HepG2 (cell line): ENCODE results near the gene RARA. TPM values are rescaled to one million over a fixed set of nuclear protein-coding genes. Genes with fewer than 3 reads are reported as not detected.

ENCODE experiments used
- ATF5 ChIP-seq: sonication (generic); formaldehyde crosslinking; IDR thresholded peaks from 2 replicates; pipeline ENCODE4 v1.4.0; 2020; ENCODE audit warnings: mild to moderate bottlenecking, low read depth, missing genetic modification reagents
- FLYWCH1 ChIP-seq: sonication (generic); formaldehyde crosslinking; IDR thresholded peaks from 2 replicates; pipeline ENCODE4 v1.8.1; 2023; ENCODE audit warnings: mild to moderate bottlenecking, missing genetic modification reagents
- FOXK2 ChIP-seq: fragments of 450-650 bp; IDR thresholded peaks from 2 replicates; pipeline ENCODE4 v1.6.1; 2016
- HDAC2 ChIP-seq: sonication (generic); formaldehyde crosslinking; IDR thresholded peaks from 2 replicates; pipeline ENCODE4 v1.4.0; 2020; ENCODE audit warnings: missing genetic modification reagents
- HNRNPH1 ChIP-seq: fragments of 200-400 bp; formaldehyde crosslinking; optimal IDR thresholded peaks from 2 replicates; pipeline ENCODE3; 2017; ENCODE audit warnings: mild to moderate bottlenecking, low read depth, low read length
- JUNB ChIP-seq: sonication (generic); formaldehyde crosslinking; IDR thresholded peaks from 2 replicates; pipeline ENCODE4 v1.8.0; 2022; ENCODE audit warnings: missing genetic modification reagents, mild to moderate bottlenecking, borderline replicate concordance
- MAFF ChIP-seq: IDR thresholded peaks from 2 replicates; pipeline ENCODE4 v1.6.1; 2011; ENCODE audit warnings: low read depth, low read length, improper control_type of control experiment
- MED13 ChIP-seq: sonication (generic); formaldehyde crosslinking; IDR thresholded peaks from 2 replicates; pipeline ENCODE4 v1.5.0; 2020; ENCODE audit warnings: missing genetic modification reagents
- PPARG ChIP-seq: conservative IDR thresholded peaks from 2 replicates; pipeline ENCODE4 v1.6.1; 2016; ENCODE audit warnings: missing biosample characterization, missing genetic modification reagents
- PRDM10 ChIP-seq: sonication (generic); formaldehyde crosslinking; IDR thresholded peaks from 2 replicates; pipeline ENCODE4 v1.4.0; 2020; ENCODE audit warnings: low read depth, missing genetic modification reagents
- SSRP1 ChIP-seq: IDR thresholded peaks from 2 replicates; pipeline ENCODE4 v1.6.1; 2016; ENCODE audit warnings: control low read depth
- STAT5B ChIP-seq: sonication (generic); formaldehyde crosslinking; IDR thresholded peaks from 2 replicates; pipeline ENCODE4 v1.4.0; 2020; ENCODE audit warnings: missing genetic modification reagents
- TARDBP ChIP-seq: sonication (generic); formaldehyde crosslinking; IDR thresholded peaks from 2 replicates; pipeline ENCODE4 v1.8.0; 2022; ENCODE audit warnings: mild to moderate bottlenecking, missing genetic modification reagents
- ZBTB21 ChIP-seq: sonication (generic); formaldehyde crosslinking; IDR thresholded peaks from 2 replicates; pipeline ENCODE4 v1.4.0; 2020; ENCODE audit warnings: missing genetic modification reagents
- ZFP90 ChIP-seq: sonication (generic); formaldehyde crosslinking; IDR thresholded peaks from 2 replicates; pipeline ENCODE4 v1.8.0; 2022; ENCODE audit warnings: missing genetic modification reagents, mild to moderate bottlenecking, inconsistent platforms, borderline replicate concordance
- ZNF142 ChIP-seq: sonication (generic); formaldehyde crosslinking; IDR thresholded peaks from 2 replicates; pipeline ENCODE4 v1.4.0; 2020; ENCODE audit warnings: missing genetic modification reagents
- ZNF263 ChIP-seq: sonication (generic); formaldehyde crosslinking; IDR thresholded peaks from 2 replicates; pipeline ENCODE4 v1.4.0; 2020; ENCODE audit warnings: missing genetic modification reagents
- ZNF431 ChIP-seq: sonication (generic); formaldehyde crosslinking; IDR thresholded peaks from 2 replicates; pipeline ENCODE4 v1.9.0; 2022; ENCODE audit warnings: missing genetic modification reagents, low read depth, mild to moderate bottlenecking, borderline replicate concordance
- ZNF607 ChIP-seq: sonication (generic); formaldehyde crosslinking; IDR thresholded peaks from 2 replicates; pipeline ENCODE4 v1.5.1; 2020; ENCODE audit warnings: missing genetic modification reagents, mild to moderate bottlenecking, borderline replicate concordance
- ZSCAN21 ChIP-seq: sonication (generic); formaldehyde crosslinking; IDR thresholded peaks from 2 replicates; pipeline ENCODE4 v1.8.0; 2022; ENCODE audit warnings: mild to moderate bottlenecking, missing genetic modification reagents, moderate library complexity, borderline replicate concordance
- polyA plus RNA-seq, 8 experiments: library from polyadenylated mRNA; depleted of rRNA in 3 of 8; stranded (reverse) in 7 of 8; unstranded in 1 of 8; fragments of >200 nt; fragmentation: Illumina TruSeq in 4 of 8; extraction: Trizol in 4 of 8; gene quantifications; 2 replicates each; pipeline versions ENCODE4 v1.2.1 to v1.2.3, GENCODE V29; 2011 to 2016; ENCODE audit warnings: low read depth in 4 of 8, missing spikeins in 1 of 8, mixed read lengths in 1 of 8; ENCODE audit not compliant: insufficient read depth in 1 of 8
- total RNA-seq, 5 experiments: library from RNA; depleted of rRNA; stranded (reverse); fragments of >200 nt; fragmentation: Illumina TruSeq; extraction: Trizol; gene quantifications; 2 replicates each; pipeline ENCODE4 v1.2.3, GENCODE V29; 2016; ENCODE audit warnings: low read depth in 1 of 5

The RARA gene
- total and polyA plus RNA-seq, 2 of the 13 experiments (the other 11 are each of a cell fraction or from before 2014, with no cell fraction given): 6.4 to 8.6 TPM

GRCh38 chr17:40362696-40363110 is 53.7 kb downstream of the RARA start (continued):
- peak; percentile 18; the same call in 1 of the 2 replicates for TF ChIP-seq FLYWCH1 (CRISPR knock-in tag)
- peak; percentile 52; the same call in 1 of the 2 replicates for TF ChIP-seq ZSCAN21
- TF ChIP-seq TARDBP (CRISPR knock-in tag): peak; percentile 84
- TF ChIP-seq ATF5 (CRISPR knock-in tag): peak; percentile 91
- peak; percentile 91 for TF ChIP-seq HDAC2 (CRISPR knock-in tag)
- TF ChIP-seq SSRP1 (CRISPR knock-in tag): no peak
- TF ChIP-seq ZNF607: peak; percentile 79
- TF ChIP-seq MED13 (CRISPR knock-in tag): peak; percentile 49; the same call in 1 of the 2 replicates
- TF ChIP-seq FOXK2: no peak
- TF ChIP-seq STAT5B: peak; percentile 57; the same call in 1 of the 2 replicates
- TF ChIP-seq MAFF: no peak
- TF ChIP-seq PRDM10 (CRISPR knock-in tag): peak; percentile 74; the same call in 1 of the 2 replicates
- no peak for TF ChIP-seq ZBTB21 (CRISPR knock-in tag)
- no peak for TF ChIP-seq HNRNPH1
- no peak for TF ChIP-seq ZNF142 (CRISPR knock-in tag)
- TF ChIP-seq ZNF263 (CRISPR knock-in tag): peak; percentile 58; the same call in 1 of the 2 replicates
- peak; percentile 71 for TF ChIP-seq PPARG
- no peak; the same call in 1 of the 2 replicates for TF ChIP-seq JUNB (CRISPR knock-in tag)
- peak; percentile 88; the same call in 1 of the 2 replicates for TF ChIP-seq ZFP90 (CRISPR knock-in tag)
- no peak for TF ChIP-seq ZNF431 (CRISPR knock-in tag)
